Endothelial cell of umbilical vein (primary cell): ENCODE results near the gene RCVRN. TPM values are rescaled to one million over a fixed set of nuclear protein-coding genes. Genes with fewer than 3 reads are reported as not detected.

Source experiments
- BruUV-seq: library from RNA; stranded (reverse); fragments of 400-500 nt; replicated peaks from 2 replicates; lab custom pipeline; 2021; lab: Mats Ljungman, UMichigan
- CTCF ChIA-PET: fragments of 300-600, 350-600 bp; sonication (Branson Sonifier 250); formaldehyde crosslinking; loops from one replicate; lab custom pipeline; 2021; ENCODE audit warnings: antibody characterized with exemption, inconsistent platforms; lab: Charles Lee
- POLR2A ChIA-PET: fragments of 300-600, 350-600 bp; sonication (Branson Sonifier 250); formaldehyde crosslinking; loops from one replicate; lab custom pipeline; 2021; ENCODE audit warnings: antibody characterized with exemption, inconsistent platforms; lab: Charles Lee
- DNase-seq: peaks from one replicate; pipeline ENCODE4 v3.0.0-alpha.2; 2011; ENCODE audit warnings: low read depth, low spot score
- FAIRE-seq: peaks from 2 replicates; lab custom pipeline; 2011; peaks lifted over from hg19 to GRCh38; lab: Jason Lieb, UNC
- H2AFZ ChIP-seq: 2 replicates; pipeline ENCODE4 v1.6.0; 2012; ENCODE audit warnings: low read depth, low read length, control low read depth, inconsistent platforms
- H3K27ac ChIP-seq: 2 replicates; pipeline ENCODE4 v1.5.1; 2011; ENCODE audit warnings: low read depth, mild to moderate bottlenecking, control low read depth, low read length, moderate library complexity; ENCODE audit not compliant: insufficient read depth
- H3K27me3 ChIP-seq, 2 experiments: 2 replicates each; pipeline versions ENCODE4 v1.6.0 to v1.6.1; 2011; ENCODE audit warnings: low read length in 2 of 2, mixed read lengths in 1 of 2; ENCODE audit not compliant: control insufficient read depth in 2 of 2, insufficient read depth in 2 of 2
- H3K36me3 ChIP-seq, 2 experiments: 2 replicates in 1 of 2; 3 replicates in 1 of 2; pipeline ENCODE4 v1.5.1; 2011; ENCODE audit warnings: low read length in 2 of 2, mild to moderate bottlenecking in 1 of 2, moderate library complexity in 1 of 2; ENCODE audit not compliant: control insufficient read depth in 2 of 2, insufficient read depth in 2 of 2; ENCODE audit errors: extremely low read depth in 1 of 2
- H3K4me1 ChIP-seq: 3 replicates; pipeline ENCODE4 v1.5.1; 2011; ENCODE audit warnings: mild to moderate bottlenecking, low read length; ENCODE audit not compliant: control insufficient read depth, insufficient read depth; ENCODE audit errors: extremely low read depth
- H3K4me2 ChIP-seq: 2 replicates; pipeline ENCODE4 v1.6.1; 2011; ENCODE audit warnings: low read length, control low read depth, mixed read lengths; ENCODE audit not compliant: insufficient read depth
- H3K4me3 ChIP-seq, 3 experiments: fragments of 200-600 bp in 1 of 3; sonication (generic), shearing (Covaris generic) in 1 of 3; replicated peaks in 1 of 3; 2 replicates each; pipeline ENCODE4 v1.5.1; 2011 to 2016; ENCODE audit warnings: control low read depth in 3 of 3, low read length in 3 of 3, mild to moderate bottlenecking in 2 of 3, inconsistent platforms in 1 of 3, low read depth in 1 of 3, moderate library complexity in 1 of 3; ENCODE audit not compliant: insufficient read depth in 1 of 3
- H3K79me2 ChIP-seq: 2 replicates; pipeline ENCODE4 v1.6.0; 2012; ENCODE audit warnings: low read length, inconsistent platforms; ENCODE audit not compliant: control insufficient read depth, insufficient read depth
- H3K9ac ChIP-seq: replicated peaks from 2 replicates; pipeline ENCODE3; 2011; ENCODE audit warnings: low read length, control low read depth; ENCODE audit not compliant: insufficient read depth; ENCODE audit errors: extremely low read depth
- H3K9me1 ChIP-seq: replicated peaks from 3 replicates; pipeline ENCODE4 v1.6.0; 2011; ENCODE audit warnings: mild to moderate bottlenecking, low read length; ENCODE audit not compliant: control insufficient read depth, insufficient read depth; ENCODE audit errors: extremely low read depth
- H3K9me3 ChIP-seq: replicated peaks from 2 replicates; pipeline ENCODE4 v1.5.1; 2012; ENCODE audit warnings: low read length, inconsistent platforms; ENCODE audit not compliant: control insufficient read depth, insufficient read depth
- H4K20me1 ChIP-seq: replicated peaks from 2 replicates; pipeline ENCODE3; 2011; ENCODE audit warnings: mild to moderate bottlenecking, low read length; ENCODE audit not compliant: control insufficient read depth, insufficient read depth; ENCODE audit errors: extremely low read depth
- CTCF ChIP-seq, 2 donors: IDR thresholded peaks; 1 replicate in 1 of 2; 2 replicates in 1 of 2; pipeline ENCODE4 v1.5.1; 2011; ENCODE audit warnings: low read length in 2 of 2, mild to moderate bottlenecking in 2 of 2, moderate library complexity in 2 of 2, control low read depth in 1 of 2, inconsistent platforms in 1 of 2, low read depth in 1 of 2; ENCODE audit not compliant: insufficient read depth in 1 of 2; ENCODE audit errors: extremely low read depth in 1 of 2
- EZH2 ChIP-seq: IDR thresholded peaks from 2 replicates; pipeline ENCODE4 v1.6.1; 2012; ENCODE audit warnings: borderline replicate concordance, low read depth, mild to moderate bottlenecking, moderate library complexity, low read length, inconsistent platforms; ENCODE audit not compliant: severe bottlenecking
- FOS ChIP-seq: IDR thresholded peaks from 2 replicates; pipeline ENCODE4 v1.6.1; 2011; ENCODE audit warnings: mild to moderate bottlenecking, low read length, moderate library complexity, borderline replicate concordance; ENCODE audit not compliant: insufficient read depth
- GATA2 ChIP-seq: IDR thresholded peaks from 2 replicates; pipeline ENCODE4 v1.7.0; 2011; ENCODE audit warnings: low read depth, mild to moderate bottlenecking, moderate library complexity, mixed read lengths, low read length; ENCODE audit not compliant: insufficient read length, insufficient read depth
- JUN ChIP-seq: IDR thresholded peaks from 2 replicates; pipeline ENCODE4 v1.6.1; 2011; ENCODE audit warnings: borderline replicate concordance, low read depth; ENCODE audit not compliant: insufficient read length, insufficient read depth
- MAX ChIP-seq: IDR thresholded peaks from 2 replicates; pipeline ENCODE4 v1.6.1; 2011; ENCODE audit not compliant: insufficient read depth, insufficient read length
- MYC ChIP-seq: IDR thresholded peaks from one replicate; pipeline ENCODE4 v1.6.1; 2011; ENCODE audit warnings: mild to moderate bottlenecking, low read depth, low read length
- POLR2A ChIP-seq: IDR thresholded peaks from 2 replicates; pipeline ENCODE4 v1.6.1; 2012; ENCODE audit warnings: low read depth, mild to moderate bottlenecking, control low read depth, low read length
- POLR2AphosphoS5 ChIP-seq: IDR thresholded peaks from 2 replicates; pipeline ENCODE4 v1.6.1; 2012; ENCODE audit warnings: low read depth, mild to moderate bottlenecking, control low read depth, low read length, moderate library complexity; ENCODE audit not compliant: insufficient read depth
- dilution Hi-C: fragments of 300-500 bp; cut with MboI; formaldehyde crosslinking; loops from one replicate; pipeline ENCODE4 v1.15.0; 2019; ENCODE audit warnings: low sequenced_read_pairs; ENCODE audit not compliant: extremely low pct_ligation_motif_present
- intact Hi-C: fragments of 100-400 bp; cut with micrococcal nuclease; formaldehyde crosslinking; loops from one replicate; pipeline ENCODE4 v1.10.0; 2022
- polyA plus RNA-seq, 4 experiments: library from polyadenylated mRNA; depleted of rRNA in 3 of 4; stranded (reverse) in 3 of 4; unstranded in 1 of 4; fragments of >200 nt; gene quantifications; 2 replicates each; pipeline versions ENCODE4 v1.2.1 to v1.2.3, GENCODE V29; 2011 to 2012; ENCODE audit warnings: missing spikeins in 1 of 4
- total RNA-seq: library from RNA; stranded (reverse); gene quantifications from 2 replicates; pipeline ENCODE4 v1.2.3, GENCODE V29; 2021

RCVRN gene
- total and polyA plus RNA-seq, 2 donors (not counting 3 experiments of a cell fraction or from before 2014, with no cell fraction given), result not detected

GRCh38 chr17:9890124-9890523, 14.9 kb downstream of the RCVRN start:
- no peak overlapping the region for H3K4me3 ChIP-seq
- no peak overlapping the region for H3K4me2 ChIP-seq
- H3K9me3 ChIP-seq, result peaks cover 3% of the 10 kb centered on the region
- H3K9ac ChIP-seq, result no peak overlapping the region
- TF ChIP-seq POLR2AphosphoS5, result no peak
- TF ChIP-seq EZH2, result no peak
- TF ChIP-seq POLR2A, result no peak
- TF ChIP-seq MAX, result no peak
- TF ChIP-seq JUN, result no peak
- no peak for TF ChIP-seq FOS
- TF ChIP-seq MYC, result no peak
- TF ChIP-seq CTCF (IDR thresholded peaks at IDR 0.05; ENCODE audit: extremely low read depth in 1 of 2, insufficient read depth in 1 of 2, low read depth in 1 of 2, low read length in 2 of 2), result no peak
- no peak for TF ChIP-seq GATA2
- no peaks in the 10 kb centered on the region for H3K4me1 ChIP-seq
- H2AFZ ChIP-seq, result no peak overlapping the region
- FAIRE-seq, result no peak
- DNase-seq, result no peak
- dilution Hi-C loops (no loop called here), intact Hi-C loops (no loop called here)
- no peak overlapping the region for H3K27ac ChIP-seq
- ChIA-PET POLR2A (no interaction called here), CTCF (interaction anchor here (1.1 kb wide), 1 partner anchor 35 kb away, joined by 4 read pairs; no protein-coding TSS in a partner anchor)
- no peaks in the 10 kb centered on the region for H3K79me2 ChIP-seq
- no TSS peak for BruUV-seq
- no peaks in the 10 kb centered on the region for H3K27me3 ChIP-seq
- no peaks in the 10 kb centered on the region for H4K20me1 ChIP-seq
- H3K36me3 ChIP-seq, result no peaks in the 10 kb centered on the region
- H3K9me1 ChIP-seq, result no peaks in the 10 kb centered on the region
